Left ventricle myocardium inferior (tissue), 1 donor: ENCODE data around the gene KCNH4. TPM values are rescaled to one million over a fixed set of nuclear protein-coding genes. Genes with fewer than 3 reads are reported as not detected.

Source experiments
- DNase-seq: peaks from one replicate; pipeline ENCODE4 v3.0.0-alpha.2; 2020
- H3K27ac ChIP-seq: fragments of 200-600 bp; replicated peaks from 2 replicates; pipeline ENCODE4 v1.8.0; 2021
- H3K27me3 ChIP-seq: fragments of 200-600 bp; 2 replicates; pipeline ENCODE4 v1.8.0; 2021; ENCODE audit warnings: low read depth
- H3K36me3 ChIP-seq: fragments of 200-600 bp; 2 replicates; pipeline ENCODE4 v1.8.0; 2021
- H3K4me1 ChIP-seq: fragments of 200-600 bp; 2 replicates; pipeline ENCODE4 v1.8.0; 2021
- H3K4me3 ChIP-seq: fragments of 200-600 bp; 2 replicates; pipeline ENCODE4 v1.8.0; 2021; ENCODE audit warnings: mild to moderate bottlenecking, moderate library complexity
- H3K9me3 ChIP-seq: fragments of 200-600 bp; replicated peaks from 2 replicates; pipeline ENCODE4 v1.8.0; 2021
- CTCF ChIP-seq: fragments of 200-600 bp; IDR thresholded peaks from 2 replicates; pipeline ENCODE4 v1.8.0; 2021; ENCODE audit warnings: antibody characterized with exemption, mild to moderate bottlenecking, borderline replicate concordance
- intact Hi-C: fragments of 100-400 bp; cut with micrococcal nuclease; formaldehyde crosslinking; loops from one replicate; pipeline ENCODE4 v1.11.0; 2022
- total RNA-seq: library from RNA; stranded (reverse); fragmentation: NEBNext Ultra II Directional; extraction: Animal tissue kit (Norgen Biotek cat#: 25700); gene quantifications from one replicate; pipeline ENCODE4 v1.2.1, GENCODE V29; 2021
- donor health status: DM: no; HTN: yes; CAD: no; lungs with severe emphysema.

The KCNH4 gene
- total RNA-seq, 1 donor from 2014 or later: 0.16 TPM

- TF ChIP-seq CTCF: peak; percentile 87
- peak; percentile 80 for DNase-seq
- intact Hi-C loops: loop anchor here (5.0 kb wide), 2 partner anchors 95 to 155 kb away; partner anchors contain the start of gene NKIRAS2
- H3K27me3 ChIP-seq: no peaks in the 10 kb centered on the region
- H3K27ac ChIP-seq: no peak overlapping the region
- H3K4me1 ChIP-seq: peaks cover 48% of the 10 kb centered on the region
- peaks cover 43% of the 10 kb centered on the region for H3K36me3 ChIP-seq
- no peak overlapping the region for H3K4me3 ChIP-seq
- H3K9me3 ChIP-seq: no peaks in the 10 kb centered on the region
Observed at GRCh38 chr17:42116705-42117396, 64.1 kb downstream of the KCNH4 start.

- Histone ChIP-seq H3K36me3 (peaks cover 43% of the 10 kb centered on the region), H3K27ac (no peak overlapping the region), H3K4me3 (no peak overlapping the region), H3K4me1 (peaks cover 37% of the 10 kb centered on the region), H3K27me3 (no peaks in the 10 kb centered on the region), H3K9me3 (no peaks in the 10 kb centered on the region)
- TF ChIP-seq CTCF: no peak
- intact Hi-C loops: no loop called here
- no peak for DNase-seq
Observed at GRCh38 chr17:42114118-42114517, 66.8 kb downstream of the KCNH4 start.

- intact Hi-C loops: no loop called here
- H3K4me3 ChIP-seq: no peak overlapping the region
Observed at GRCh38 chr17:42113293-42114069, 67.5 kb downstream of the KCNH4 start.

DNA sequence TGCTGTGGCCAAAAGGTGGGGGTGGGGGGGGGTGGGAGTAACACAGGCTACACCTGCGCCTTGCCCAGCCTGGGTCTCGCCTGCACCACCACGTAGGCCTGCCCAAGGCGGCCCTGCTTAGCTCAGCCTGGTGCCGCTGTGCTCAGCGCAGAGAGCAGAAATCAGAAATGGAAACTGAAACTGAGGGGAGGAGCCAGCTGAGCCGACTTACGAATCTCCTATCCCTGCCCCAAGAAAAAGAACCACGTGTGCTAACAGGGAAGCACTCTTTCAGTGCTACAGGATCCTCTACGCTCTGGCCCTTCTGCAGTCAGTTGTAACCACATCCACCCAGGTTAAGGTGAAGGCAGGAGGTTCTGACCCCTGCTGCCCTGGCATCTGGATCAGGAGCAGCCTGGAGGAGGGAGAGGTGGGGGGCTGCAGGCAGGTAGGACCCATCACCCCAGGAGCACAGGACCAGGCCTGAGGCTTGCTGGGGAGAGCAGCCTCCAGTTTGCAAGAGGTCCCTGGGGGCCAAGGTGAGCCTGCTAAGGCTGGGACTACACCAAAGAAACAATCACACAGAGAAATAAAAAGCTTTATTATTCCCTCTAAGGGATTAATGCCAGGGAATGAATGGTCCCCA, 68.3 kb downstream of the KCNH4 start, which contains the start of gene DHX58:
TSS of gene DHX58 (minus strand) at position 163 of the 625 bp plus-strand sequence. CDS start 822 bp downstream, outside the sequence.
- peaks cover 42% of the 10 kb centered on the region for H3K36me3 ChIP-seq
- TF ChIP-seq CTCF: no peak
- intact Hi-C loops: no loop called here

More at GRCh38 chr17:42113293-42114069, 67.5 kb downstream of the KCNH4 start:
- Histone ChIP-seq H3K27ac (peak overlapping the region; percentile 90), H3K4me1 (peaks cover 37% of the 10 kb centered on the region), H3K27me3 (no peaks in the 10 kb centered on the region), H3K36me3 (peaks cover 43% of the 10 kb centered on the region), H3K9me3 (no peaks in the 10 kb centered on the region)
- TF ChIP-seq CTCF: no peak
- DNase-seq: no peak

GRCh38 chr17:42111871-42112551, 68.9 kb downstream of the KCNH4 start:
- Histone ChIP-seq H3K27ac (peak overlapping the region; percentile 90), H3K4me3 (peak overlapping the region; percentile 69), H3K9me3 (no peaks in the 10 kb centered on the region), H3K36me3 (peaks cover 36% of the 10 kb centered on the region), H3K4me1 (peaks cover 32% of the 10 kb centered on the region), H3K27me3 (no peaks in the 10 kb centered on the region)
- TF ChIP-seq CTCF: no peak
- DNase-seq: no peak
- intact Hi-C loops: no loop called here

More for the DNA sequence above, 68.3 kb downstream of the KCNH4 start, which contains the start of gene DHX58:
- H3K9me3 ChIP-seq: no peaks in the 10 kb centered on the region
- H3K4me3 ChIP-seq: peak within 1 kb of the TSS; percentile 69
- no peaks in the 10 kb centered on the region for H3K27me3 ChIP-seq
- peak within 1 kb of the TSS; percentile 90 for H3K27ac ChIP-seq
- DNase-seq: peak; percentile 63
- peaks cover 37% of the 10 kb centered on the region for H3K4me1 ChIP-seq
